H9 (cell line): ENCODE data around the gene PSMD1. TPM values are rescaled to one million over a fixed set of nuclear protein-coding genes. Genes with fewer than 3 reads are reported as not detected.

Source experiments
- DNase-seq: peaks from one replicate; pipeline ENCODE4 v3.0.0-alpha.2; 2017
- H2AFZ ChIP-seq: one replicate; pipeline ENCODE4 v1.6.1; 2013; ENCODE audit warnings: mild to moderate bottlenecking, low read length, control low read depth, moderate library complexity
- H2AK5ac ChIP-seq: 2 replicates; pipeline ENCODE4 v1.6.1; 2013; ENCODE audit warnings: low read length, control low read depth, mixed read lengths; ENCODE audit not compliant: insufficient read length
- H2BK120ac ChIP-seq: one replicate; pipeline ENCODE4 v1.6.1; 2013; ENCODE audit warnings: low read depth, mild to moderate bottlenecking, low read length, control low read depth, inconsistent platforms; ENCODE audit not compliant: poor library complexity, severe bottlenecking
- H2BK12ac ChIP-seq: 2 replicates; pipeline ENCODE4 v1.6.1; 2013; ENCODE audit warnings: low read length, control low read depth, mixed read lengths, low read depth; ENCODE audit not compliant: insufficient read length
- H2BK15ac ChIP-seq: 2 replicates; pipeline ENCODE4 v1.6.1; 2013; ENCODE audit warnings: low read depth, low read length, control low read depth
- H2BK20ac ChIP-seq: one replicate; pipeline ENCODE4 v1.6.1; 2013; ENCODE audit warnings: low read depth, mild to moderate bottlenecking, low read length, control low read depth, inconsistent platforms; ENCODE audit not compliant: poor library complexity, severe bottlenecking
- H2BK5ac ChIP-seq: 2 replicates; pipeline ENCODE4 v1.6.1; 2013; ENCODE audit warnings: low read length, control low read depth, mixed read lengths; ENCODE audit not compliant: insufficient read length
- H3K14ac ChIP-seq: 2 replicates; pipeline ENCODE4 v1.6.1; 2013; ENCODE audit warnings: low read length, control low read depth; ENCODE audit not compliant: insufficient read depth
- H3K18ac ChIP-seq: 2 replicates; pipeline ENCODE4 v1.6.1; 2013; ENCODE audit warnings: low read depth, mild to moderate bottlenecking, mixed read lengths, low read length, control low read depth; ENCODE audit not compliant: insufficient read length
- H3K23ac ChIP-seq: 2 replicates; pipeline ENCODE4 v1.6.1; 2013; ENCODE audit warnings: low read length, control low read depth, mixed read lengths, low read depth; ENCODE audit not compliant: insufficient read length
- H3K23me2 ChIP-seq: 2 replicates; pipeline ENCODE4 v1.6.1; 2013; ENCODE audit warnings: low read depth, mild to moderate bottlenecking, mixed read lengths, low read length, control low read depth; ENCODE audit not compliant: insufficient read length, poor library complexity, severe bottlenecking
- H3K27ac ChIP-seq: 2 replicates; pipeline ENCODE4 v1.5.1; 2013; ENCODE audit warnings: low read length, control low read depth, mixed read lengths, low read depth; ENCODE audit not compliant: insufficient read length
- H3K27me3 ChIP-seq: 2 replicates; pipeline ENCODE4 v1.6.1; 2013; ENCODE audit warnings: low read length, control low read depth, inconsistent platforms; ENCODE audit not compliant: insufficient read depth
- H3K4ac ChIP-seq: 2 replicates; pipeline ENCODE4 v1.6.1; 2013; ENCODE audit warnings: low read depth, mild to moderate bottlenecking, control low read depth, inconsistent platforms, low read length, moderate library complexity
- H3K4me1 ChIP-seq: 2 replicates; pipeline ENCODE4 v1.6.1; 2013; ENCODE audit warnings: low read length, control low read depth, inconsistent platforms; ENCODE audit not compliant: insufficient read depth
- H3K4me2 ChIP-seq: 2 replicates; pipeline ENCODE4 v1.6.1; 2013; ENCODE audit warnings: low read length, control low read depth, mixed read lengths; ENCODE audit not compliant: insufficient read length, insufficient read depth
- H3K56ac ChIP-seq: 2 replicates; pipeline ENCODE4 v1.6.1; 2013; ENCODE audit warnings: low read depth, mild to moderate bottlenecking, mixed read lengths, low read length, control low read depth; ENCODE audit not compliant: insufficient read length
- H3K79me1 ChIP-seq: 2 replicates; pipeline ENCODE4 v1.6.1; 2013; ENCODE audit warnings: low read depth, mild to moderate bottlenecking, moderate library complexity, low read length, control low read depth, inconsistent platforms; ENCODE audit not compliant: insufficient read depth, poor library complexity, severe bottlenecking
- H3K79me2 ChIP-seq: 2 replicates; pipeline ENCODE4 v1.6.1; 2013; ENCODE audit warnings: low read length, control low read depth, inconsistent platforms; ENCODE audit not compliant: insufficient read depth
- H3K9ac ChIP-seq: 2 replicates; pipeline ENCODE4 v1.6.1; 2013; ENCODE audit warnings: low read length, control low read depth, mixed read lengths; ENCODE audit not compliant: insufficient read length; ENCODE audit errors: extremely low read depth
- H3K9me3 ChIP-seq: one replicate; pipeline ENCODE4 v1.6.1; 2013; ENCODE audit warnings: low read depth, low read length, inconsistent platforms; ENCODE audit not compliant: control insufficient read depth
- H3T11ph ChIP-seq: one replicate; pipeline ENCODE4 v1.6.1; 2013; ENCODE audit warnings: mild to moderate bottlenecking, low read length, control low read depth, inconsistent platforms
- H4K20me1 ChIP-seq: one replicate; pipeline ENCODE4 v1.6.1; 2013; ENCODE audit not compliant: control insufficient read depth, insufficient read length, insufficient read depth
- H4K5ac ChIP-seq: 2 replicates; pipeline ENCODE4 v1.6.1; 2013; ENCODE audit warnings: low read depth, mild to moderate bottlenecking, mixed read lengths, low read length, control low read depth; ENCODE audit not compliant: insufficient read length
- H4K8ac ChIP-seq: replicated peaks from 2 replicates; pipeline ENCODE4 v1.6.1; 2013; ENCODE audit warnings: low read length, control low read depth, mixed read lengths, low read depth; ENCODE audit not compliant: insufficient read length
- H4K91ac ChIP-seq: 2 replicates; pipeline ENCODE4 v1.6.1; 2013; ENCODE audit warnings: low read depth, mild to moderate bottlenecking, moderate library complexity, mixed read lengths, low read length, control low read depth; ENCODE audit not compliant: insufficient read length
- H3K27ac Mint-ChIP-seq, 3 experiments: 2 replicates in 2 of 3; 3 replicates in 1 of 3; pipeline ENCODE4 v1.8.0; 2020 to 2021; ENCODE audit warnings: mixed read lengths in 3 of 3, mild to moderate bottlenecking in 1 of 3, moderate library complexity in 1 of 3
- H3K27me3 Mint-ChIP-seq: 2 replicates; pipeline ENCODE4 v1.8.0; 2021; ENCODE audit warnings: low read depth, mild to moderate bottlenecking, moderate library complexity, mixed read lengths
- H3K36me3 Mint-ChIP-seq, 3 experiments: 2 replicates in 2 of 3; 3 replicates in 1 of 3; pipeline ENCODE4 v1.8.0; 2020 to 2021; ENCODE audit warnings: low read depth in 3 of 3, mixed read lengths in 3 of 3; ENCODE audit not compliant: insufficient read depth in 1 of 3
- H3K4me1 Mint-ChIP-seq, 2 experiments: 2 replicates each; pipeline ENCODE4 v1.8.0; 2020; ENCODE audit warnings: mixed read lengths in 2 of 2
- H3K4me3 Mint-ChIP-seq, 2 experiments: 2 replicates in 1 of 2; 3 replicates in 1 of 2; pipeline ENCODE4 v1.8.0; 2020 to 2021; ENCODE audit warnings: mild to moderate bottlenecking in 2 of 2, mixed read lengths in 2 of 2, moderate library complexity in 1 of 2
- H3K9me3 Mint-ChIP-seq, 2 experiments: 2 replicates in 1 of 2; 3 replicates in 1 of 2; pipeline ENCODE4 v1.8.0; 2020; ENCODE audit warnings: mild to moderate bottlenecking in 2 of 2, mixed read lengths in 2 of 2, moderate library complexity in 1 of 2
- CTCF ChIP-seq: fragments of 200-600 bp; sonication (generic); conservative IDR thresholded peaks from 3 replicates; pipeline ENCODE4 v1.8.0; 2021; ENCODE audit warnings: antibody characterized with exemption, mild to moderate bottlenecking
- WGBS: extraction: QIAGEN DNeasy Blood & Tissue Kit; methylation state at CpG from one replicate; pipeline ENCODE4 v1.1.7; 2013; ENCODE audit warnings: missing lambda C conversion rate, low lambda C conversion rate, mixed read lengths; ENCODE audit not compliant: insufficient read length; ENCODE audit errors: extremely low coverage; 5-methylcytosine and 5-hydroxymethylcytosine counted together
- total RNA-seq: library from RNA; stranded (reverse); gene quantifications from 2 replicates; pipeline ENCODE4 v1.2.1, GENCODE V29; 2021

The PSMD1 gene
- total RNA-seq, 1 experiment from 2014 or later: 166 TPM

GRCh38 chr2:231130336-231131056, 73.8 kb downstream of the PSMD1 start:
- Histone ChIP-seq H3T11ph (no peak overlapping the region), H3K23ac (no peak overlapping the region), H3K4ac (no peak overlapping the region), H4K8ac (no peak overlapping the region), H3K79me1 (no peaks in the 10 kb centered on the region), H3K4me1 (no peaks in the 10 kb centered on the region; the same call in 1 of the 2 replicates), H3K27ac (no peak overlapping the region), H3K56ac (no peak overlapping the region), H3K14ac (no peak overlapping the region), H2BK20ac (no peak overlapping the region), H4K5ac (no peak overlapping the region), H2BK15ac (no peak overlapping the region), H3K4me2 (no peak overlapping the region), H3K18ac (no peak overlapping the region), H2AK5ac (no peak overlapping the region), H2AFZ (no peak overlapping the region), H3K23me2 (no peaks in the 10 kb centered on the region), H2BK12ac (no peak overlapping the region), H3K9me3 (no peaks in the 10 kb centered on the region), H3K79me2 (no peaks in the 10 kb centered on the region; the same call in 1 of the 2 replicates), H2BK120ac (no peak overlapping the region), H3K9ac (no peak overlapping the region), H4K91ac (no peak overlapping the region), H4K20me1 (no peaks in the 10 kb centered on the region), H2BK5ac (no peak overlapping the region), H3K27me3 (no peaks in the 10 kb centered on the region)
- Mint-ChIP-seq H3K27me3 (no peaks in the 10 kb centered on the region), H3K4me1 (peaks cover 21 to 27% of the 10 kb centered on the region in 2 experiments), H3K4me3 (no peak overlapping the region), H3K9me3 (no peaks in the 10 kb centered on the region), H3K27ac (peak overlapping the region in 1 of 3 experiments; percentile 87; a peak in 2 of 7 replicates), H3K36me3 (no peaks in the 10 kb centered on the region)
- WGBS: no CpG with 5 or more reads among the region's 6 CpGs
- DNase-seq: no peak
- no peak for TF ChIP-seq CTCF
